CD4-positive, alpha-beta T cell treated with Interleukin-4 for 1 hour (primary cell): ENCODE measurements around the gene RPAP2.
"Not testable (repeated sequence)": the region's sequence is repeated elsewhere in the genome, so short reads cannot be mapped to it uniquely, and the experiment has no call there.

Experiments used
- DNase-seq, 2 donors: peaks; one replicate each; pipeline ENCODE4 v3.0.0-alpha.2; 2020 to 2022

The RPAP2 gene

GRCh38 chr1:92377991-92378390 lies 79.1 kb downstream of the RPAP2 start:
- DNase-seq, result not testable (repeated sequence)

- no peak for DNase-seq
These were observed 82.0 kb downstream of the RPAP2 start for GRCh38 chr1:92380867-92381266.

GRCh38 chr1:92393966-92394365 lies 95.1 kb downstream of the RPAP2 start:
- not testable (repeated sequence) for DNase-seq

GRCh38 chr1:92398519-92398918 lies 99.7 kb downstream of the RPAP2 start:
- DNase-seq, result no peak

- DNase-seq, result no peak
These were observed 100.2 kb downstream of the RPAP2 start for GRCh38 chr1:92399076-92399475.

- DNase-seq, result no peak
These were observed 105.8 kb downstream of the RPAP2 start for GRCh38 chr1:92404661-92405060.

- no peak for DNase-seq
These were observed 110.0 kb downstream of the RPAP2 start for GRCh38 chr1:92408825-92409224.

GRCh38 chr1:92409946-92410549 lies 111.2 kb downstream of the RPAP2 start:
- no peak for DNase-seq

GRCh38 chr1:92410706-92411105 lies 111.8 kb downstream of the RPAP2 start:
- DNase-seq, result peak in 1 of 2 donors; percentile 51

- DNase-seq, result no peak
These were observed 112.7 kb downstream of the RPAP2 start for GRCh38 chr1:92411511-92411910.

- DNase-seq, result no peak
These were observed 120.8 kb downstream of the RPAP2 start for GRCh38 chr1:92419642-92420041.

GRCh38 chr1:92424381-92424780 lies 125.5 kb downstream of the RPAP2 start:
- no peak for DNase-seq

- no peak for DNase-seq
These were observed 126.8 kb downstream of the RPAP2 start for GRCh38 chr1:92425617-92426016.

- DNase-seq, result no peak
These were observed 131.2 kb downstream of the RPAP2 start for GRCh38 chr1:92430030-92430429.

- DNase-seq, result not testable (repeated sequence)
These were observed 135.7 kb downstream of the RPAP2 start for GRCh38 chr1:92434572-92434971.

- DNase-seq, result no peak
These were observed 140.4 kb downstream of the RPAP2 start for GRCh38 chr1:92439291-92439690.

GRCh38 chr1:92441316-92441696 lies 142.4 kb downstream of the RPAP2 start:
- no peak for DNase-seq

GRCh38 chr1:92441697-92442342 lies 143.0 kb downstream of the RPAP2 start:
- no peak for DNase-seq

- DNase-seq, result no peak
These were observed 143.5 kb downstream of the RPAP2 start for GRCh38 chr1:92442351-92442750.

- DNase-seq, result no peak
These were observed 145.0 kb downstream of the RPAP2 start for GRCh38 chr1:92443893-92444292.

- DNase-seq, result no peak
These were observed 145.5 kb downstream of the RPAP2 start for GRCh38 chr1:92444351-92444750.

- no peak for DNase-seq
These were observed 147.0 kb downstream of the RPAP2 start for GRCh38 chr1:92445865-92446264.

GRCh38 chr1:92446546-92446945 lies 147.7 kb downstream of the RPAP2 start:
- DNase-seq, result no peak

GRCh38 chr1:92447033-92447681 lies 148.3 kb downstream of the RPAP2 start:
- DNase-seq, result no peak
